LNCAP (cell line): Measurements from ENCODE around the gene STK17A.

Experiments used
- CTCF ChIP-seq: fragments of 450-650 bp; IDR thresholded peaks from 2 replicates; pipeline ENCODE4 v1.5.1; 2017; ENCODE audit warnings: mild to moderate bottlenecking

The STK17A gene

GRCh38 chr7:43625453-43625852 is 42.5 kb downstream of the STK17A start:
- TF ChIP-seq CTCF, result no peak

GRCh38 chr7:43625980-43626379 is 43.1 kb downstream of the STK17A start:
- no peak for TF ChIP-seq CTCF

- TF ChIP-seq CTCF, result no peak
Measured at GRCh38 chr7:43626695-43627094, 43.8 kb downstream of the STK17A start.

GRCh38 chr7:43628431-43628830 is 45.5 kb downstream of the STK17A start:
- no peak for TF ChIP-seq CTCF

GRCh38 chr7:43629857-43630256 is 46.9 kb downstream of the STK17A start:
- TF ChIP-seq CTCF, result no peak

- TF ChIP-seq CTCF, result no peak
Measured at GRCh38 chr7:43630482-43630881, 47.6 kb downstream of the STK17A start.

GRCh38 chr7:43631559-43631958 is 48.7 kb downstream of the STK17A start:
- no peak for TF ChIP-seq CTCF

GRCh38 chr7:43632746-43633145 is 49.8 kb downstream of the STK17A start:
- TF ChIP-seq CTCF, result no peak
